CD4-positive, alpha-beta T cell (primary cell): Measurements from ENCODE around the gene JPT1. TPM values are rescaled to one million over a fixed set of nuclear protein-coding genes. Genes with fewer than 3 reads are reported as not detected.

Experiments used
- ATAC-seq: fragments of 200-7000 bp; cut with Tn5 transposase; one replicate; pipeline ENCODE4 v1.10.0; 2022; ENCODE audit warnings: mild to moderate bottlenecking; ENCODE audit not compliant: poor library complexity
- CTCF ChIA-PET: fragments of 350-600 bp; sonication (Branson Sonifier 250); formaldehyde crosslinking; loops from one replicate; lab custom pipeline; 2021; ENCODE audit warnings: antibody characterized with exemption, inconsistent platforms; lab: Charles Lee
- POLR2A ChIA-PET: fragments of 350-600 bp; sonication (Branson Sonifier 250); formaldehyde crosslinking; loops from one replicate; lab custom pipeline; 2021; ENCODE audit warnings: antibody characterized with exemption, inconsistent platforms; lab: Charles Lee
- DNase-seq, 14 experiments: peaks; one replicate each; pipeline ENCODE4 v3.0.0-alpha.2; 2013 to 2020; ENCODE audit warnings: mixed read lengths in 2 of 14
- H3K27ac ChIP-seq, 2 donors: one replicate each; pipeline versions ENCODE4 v1.5.1 to v1.7.0; 2013; ENCODE audit warnings: low read length in 2 of 2, low read depth in 1 of 2, mild to moderate bottlenecking in 1 of 2
- H3K27me3 ChIP-seq, 2 experiments: 1 replicate in 1 of 2; 2 replicates in 1 of 2; pipeline versions ENCODE4 v1.6.1 to v1.7.0; 2013; ENCODE audit warnings: low read length in 2 of 2, control low read depth in 1 of 2, mild to moderate bottlenecking in 1 of 2, moderate library complexity in 1 of 2; ENCODE audit not compliant: insufficient read depth in 2 of 2, control insufficient read depth in 1 of 2
- H3K36me3 ChIP-seq: one replicate; pipeline ENCODE4 v1.6.1; 2013; ENCODE audit warnings: low read length, control low read depth; ENCODE audit not compliant: insufficient read depth
- H3K4me1 ChIP-seq: one replicate; pipeline ENCODE4 v1.6.1; 2013; ENCODE audit warnings: low read length, control low read depth; ENCODE audit not compliant: insufficient read depth
- H3K4me3 ChIP-seq: one replicate; pipeline ENCODE4 v1.5.1; 2013; ENCODE audit warnings: mild to moderate bottlenecking, low read length, moderate library complexity
- H3K9me3 ChIP-seq, 2 experiments: 1 replicate in 1 of 2; 2 replicates in 1 of 2; pipeline versions ENCODE4 v1.6.1 to v1.7.0; 2013; ENCODE audit warnings: low read length in 2 of 2, mild to moderate bottlenecking in 2 of 2, control low read depth in 1 of 2, moderate library complexity in 1 of 2; ENCODE audit not compliant: control insufficient read depth in 1 of 2, insufficient read depth in 1 of 2
- H3K27ac Mint-ChIP-seq: one replicate; pipeline ENCODE4 v1.8.0; 2020; ENCODE audit warnings: mixed read lengths
- H3K27me3 Mint-ChIP-seq: one replicate; pipeline ENCODE4 v1.8.0; 2021; ENCODE audit warnings: mixed read lengths
- H3K36me3 Mint-ChIP-seq: one replicate; pipeline ENCODE4 v1.8.0; 2021; ENCODE audit warnings: low read depth, mixed read lengths
- H3K4me1 Mint-ChIP-seq: one replicate; pipeline ENCODE4 v1.8.0; 2021; ENCODE audit warnings: low read depth, mixed read lengths
- H3K4me3 Mint-ChIP-seq: one replicate; pipeline ENCODE4 v1.8.0; 2020; ENCODE audit warnings: mild to moderate bottlenecking, mixed read lengths
- H3K9me3 Mint-ChIP-seq: one replicate; pipeline ENCODE4 v1.8.0; 2020; ENCODE audit warnings: mixed read lengths
- intact Hi-C, 2 experiments: fragments of 100-400 bp; cut with DNase I in 1 of 2; cut with micrococcal nuclease in 1 of 2; formaldehyde crosslinking; loops; one replicate each; pipeline versions ENCODE4 v1.15.1 to v1.9.0; 2023 to 2025; cut with DNase I, micrococcal nuclease
- total RNA-seq, 174 experiments: library from RNA in 2 of 174; stranded (reverse) in 2 of 174; gene quantifications; one replicate each; pipeline ENCODE4 v1.2.3 and lab custom pipeline; 2021 to 2026
- TF ChIP-seq, protein P1 (sequence below): fragments of 200-600 bp; IDR thresholded peaks from one replicate; pipeline ENCODE4 v1.8.0; 2022; ENCODE audit warnings: antibody characterized with exemption, mild to moderate bottlenecking

JPT1 gene
- total RNA-seq, 2 experiments from 2014 or later = 21.3 to 25.5 TPM

DNA sequence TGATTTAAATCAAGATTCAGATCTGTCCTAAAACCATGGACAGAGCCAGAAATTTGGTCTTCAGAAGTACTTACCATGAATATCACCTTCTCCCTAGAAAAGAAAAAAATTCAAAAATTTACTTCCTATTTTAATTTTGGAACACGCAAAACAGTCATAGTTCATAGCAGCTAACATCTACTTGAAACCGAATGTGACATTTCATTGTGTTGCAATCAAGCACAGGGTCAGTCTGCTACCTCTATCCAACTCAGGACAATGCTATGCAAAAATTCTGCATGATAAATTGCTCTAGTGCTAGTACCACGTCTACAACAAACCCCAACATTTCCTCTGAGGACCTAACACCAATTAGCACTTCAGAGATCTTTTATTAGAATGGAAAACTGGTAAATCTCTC is 7.7 kb downstream of the JPT1 start:
- ChIA-PET CTCF (interaction anchor here (2.1 to 3.5 kb wide), 2 partner anchors 15 to 25 kb away, joined by 6 to 9 read pairs; partner anchors contain the start of gene NT5C), POLR2A (no interaction called here)
- Histone ChIP-seq H3K4me3 (no peak overlapping the region), H3K36me3 (peaks cover 53% of the 10 kb centered on the region), H3K27ac (no peak overlapping the region), H3K4me1 (peaks cover 9% of the 10 kb centered on the region), H3K27me3 (no peaks in the 10 kb centered on the region), H3K9me3 (no peaks in the 10 kb centered on the region)
- Mint-ChIP-seq H3K4me1 (peaks cover 12% of the 10 kb centered on the region), H3K9me3 (no peaks in the 10 kb centered on the region), H3K36me3 (peaks cover 55% of the 10 kb centered on the region), H3K27ac (no peak overlapping the region), H3K4me3 (no peak overlapping the region), H3K27me3 (no peaks in the 10 kb centered on the region)
- intact Hi-C loops = no loop called here
- no peak for DNase-seq
- ATAC-seq = no peak
- TF ChIP-seq, protein P1, sequence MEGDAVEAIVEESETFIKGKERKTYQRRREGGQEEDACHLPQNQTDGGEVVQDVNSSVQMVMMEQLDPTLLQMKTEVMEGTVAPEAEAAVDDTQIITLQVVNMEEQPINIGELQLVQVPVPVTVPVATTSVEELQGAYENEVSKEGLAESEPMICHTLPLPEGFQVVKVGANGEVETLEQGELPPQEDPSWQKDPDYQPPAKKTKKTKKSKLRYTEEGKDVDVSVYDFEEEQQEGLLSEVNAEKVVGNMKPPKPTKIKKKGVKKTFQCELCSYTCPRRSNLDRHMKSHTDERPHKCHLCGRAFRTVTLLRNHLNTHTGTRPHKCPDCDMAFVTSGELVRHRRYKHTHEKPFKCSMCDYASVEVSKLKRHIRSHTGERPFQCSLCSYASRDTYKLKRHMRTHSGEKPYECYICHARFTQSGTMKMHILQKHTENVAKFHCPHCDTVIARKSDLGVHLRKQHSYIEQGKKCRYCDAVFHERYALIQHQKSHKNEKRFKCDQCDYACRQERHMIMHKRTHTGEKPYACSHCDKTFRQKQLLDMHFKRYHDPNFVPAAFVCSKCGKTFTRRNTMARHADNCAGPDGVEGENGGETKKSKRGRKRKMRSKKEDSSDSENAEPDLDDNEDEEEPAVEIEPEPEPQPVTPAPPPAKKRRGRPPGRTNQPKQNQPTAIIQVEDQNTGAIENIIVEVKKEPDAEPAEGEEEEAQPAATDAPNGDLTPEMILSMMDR = no peak

DNA sequence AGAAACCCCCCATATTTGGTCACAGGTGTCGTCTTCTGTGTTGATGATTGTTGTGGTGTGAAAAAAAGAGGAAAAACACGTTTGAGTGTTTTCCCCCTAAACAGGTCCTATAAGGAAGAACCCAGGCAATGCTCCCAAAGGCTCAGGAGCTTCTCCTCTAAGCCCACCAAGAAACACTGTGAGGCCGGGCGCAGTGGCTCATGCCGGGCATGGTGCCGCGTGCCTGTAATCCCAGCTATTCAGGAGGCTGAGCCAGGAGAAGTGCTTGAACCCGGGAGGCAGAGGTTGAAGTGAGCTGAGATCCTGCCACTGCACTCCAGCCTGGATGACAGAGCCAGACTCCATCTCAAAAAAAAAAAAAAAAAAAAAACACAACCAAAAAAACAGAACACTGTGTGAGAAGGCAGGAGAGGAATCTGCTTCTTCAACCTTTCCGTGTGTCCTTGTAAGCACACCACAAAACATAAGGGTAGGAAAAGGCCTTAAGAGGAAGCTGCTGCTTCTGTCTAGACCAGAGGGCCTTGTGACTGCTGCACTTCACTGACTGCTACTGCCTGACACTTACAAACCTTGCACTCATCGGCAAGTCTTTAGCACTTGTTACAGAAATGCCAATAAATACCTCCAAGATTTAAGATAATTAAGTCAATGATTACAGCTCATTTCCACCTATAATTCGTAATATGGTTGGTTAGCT is 9.3 kb downstream of the JPT1 start:
- ChIA-PET CTCF (interaction anchor here (0.7 to 3.5 kb wide), 4 partner anchors 14 to 51 kb away, joined by 3 to 9 read pairs (median 4); partner anchors contain the start of gene NT5C), POLR2A (interaction anchor here (1.3 kb wide), 1 partner anchor 14 kb away, joined by 3 read pairs; no protein-coding TSS in a partner anchor)
- DNase-seq (no peak), ATAC-seq (no peak)
- intact Hi-C loops = no loop called here
- TF ChIP-seq, protein P1 = no peak
- Histone ChIP-seq H3K36me3 (peaks cover 55% of the 10 kb centered on the region), H3K27me3 (no peaks in the 10 kb centered on the region), H3K9me3 (no peaks in the 10 kb centered on the region), H3K27ac (no peak overlapping the region), H3K4me3 (no peak overlapping the region), H3K4me1 (peaks cover 15% of the 10 kb centered on the region)
- no peak overlapping the region for H3K27ac Mint-ChIP-seq
- H3K4me1 Mint-ChIP-seq = peaks cover 26% of the 10 kb centered on the region
- H3K9me3 Mint-ChIP-seq = no peaks in the 10 kb centered on the region
- H3K4me3 Mint-ChIP-seq = no peak overlapping the region
- peaks cover 61% of the 10 kb centered on the region for H3K36me3 Mint-ChIP-seq
- no peaks in the 10 kb centered on the region for H3K27me3 Mint-ChIP-seq

DNA sequence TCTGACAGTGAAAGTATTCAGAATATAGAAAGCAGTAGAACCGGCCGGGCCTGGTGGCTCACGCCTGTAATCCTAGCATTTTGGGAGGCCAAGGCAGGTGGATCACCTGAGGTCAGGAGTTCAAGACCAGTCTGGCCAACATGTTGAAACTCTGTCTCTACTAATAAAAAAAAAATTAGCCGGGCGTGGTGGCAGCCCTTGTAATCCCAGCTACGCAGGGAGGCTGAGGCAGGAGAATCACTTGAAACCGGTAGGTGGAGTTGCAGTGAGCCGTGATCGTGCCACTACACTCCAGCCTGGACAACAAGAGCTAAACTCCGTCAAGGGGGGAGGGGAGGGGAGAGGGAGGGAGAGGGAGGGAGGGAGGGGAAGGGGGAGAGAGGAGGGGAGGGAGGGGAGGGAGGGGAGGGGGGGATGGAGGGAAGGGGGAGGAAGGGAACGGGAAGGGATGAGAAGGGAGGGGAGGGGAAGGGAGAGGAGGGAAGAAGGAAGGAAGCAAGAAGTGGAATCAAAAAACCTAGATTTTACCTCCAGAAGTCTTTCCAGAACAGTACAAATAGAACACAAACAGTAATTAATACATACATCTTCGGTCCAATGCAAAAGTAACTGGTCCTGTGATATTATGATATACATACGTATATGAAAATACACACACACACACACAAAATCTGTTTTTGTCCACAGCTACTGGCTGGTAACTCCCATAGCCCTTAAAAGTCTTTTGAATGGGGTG is 11.9 kb downstream of the JPT1 start:
- no peaks in the 10 kb centered on the region for H3K27me3 ChIP-seq
- H3K27ac Mint-ChIP-seq = no peak overlapping the region
- no peak overlapping the region for H3K27ac ChIP-seq
- H3K4me3 Mint-ChIP-seq = no peak overlapping the region
- H3K4me1 Mint-ChIP-seq = peaks cover 16% of the 10 kb centered on the region
- CTCF ChIA-PET = interaction anchor here (2.0 kb wide), 1 partner anchor 28 kb away, joined by 6 read pairs; no protein-coding TSS in a partner anchor
- H3K4me3 ChIP-seq = no peak overlapping the region
- H3K9me3 Mint-ChIP-seq = no peaks in the 10 kb centered on the region
- H3K27me3 Mint-ChIP-seq = no peaks in the 10 kb centered on the region
- peaks cover 15% of the 10 kb centered on the region for H3K4me1 ChIP-seq
- DNase-seq (no peak), ATAC-seq (no peak)
- POLR2A ChIA-PET = interaction anchor here (2.0 to 2.9 kb wide), 3 partner anchors 10 to 41 kb away, joined by 9 to 12 read pairs (median 11); partner anchors contain the start of genes JPT1, NT5C and SUMO2
- intact Hi-C loops = no loop called here
- TF ChIP-seq, protein P1 = no peak
- H3K9me3 ChIP-seq = no peaks in the 10 kb centered on the region
- H3K36me3 Mint-ChIP-seq = peaks cover 42% of the 10 kb centered on the region
- H3K36me3 ChIP-seq = peaks cover 49% of the 10 kb centered on the region
